Sigmoid colon (tissue), 7 donors: ENCODE measurements around the gene ARL4D. TPM values are rescaled to one million over a fixed set of nuclear protein-coding genes. Genes with fewer than 3 reads are reported as not detected.

ENCODE experiments used
- DNase-seq: peaks from one replicate; pipeline ENCODE4 v3.0.0-alpha.2; 2019
- H3K27ac ChIP-seq, 4 donors: fragments of 200-600 bp; sonication (generic); one replicate each; pipeline ENCODE4 v1.5.1; 2016 to 2019; ENCODE audit warnings: mild to moderate bottlenecking in 1 of 4
- H3K27me3 ChIP-seq, 3 donors: fragments of 200-600 bp; sonication (generic); one replicate each; pipeline ENCODE4 v1.5.1; 2019; ENCODE audit warnings: mild to moderate bottlenecking in 1 of 3
- H3K36me3 ChIP-seq, 4 donors: fragments of 200-600 bp; sonication (generic); one replicate each; pipeline ENCODE4 v1.5.1; 2016 to 2019
- H3K4me1 ChIP-seq, 4 donors: fragments of 200-600 bp; sonication (generic); one replicate each; pipeline ENCODE4 v1.5.1; 2017 to 2019
- H3K4me3 ChIP-seq, 4 donors: fragments of 200-600 bp; sonication (generic); one replicate each; pipeline ENCODE4 v1.5.1; 2017 to 2019; ENCODE audit warnings: mild to moderate bottlenecking in 2 of 4, moderate library complexity in 1 of 4
- H3K9me3 ChIP-seq, 4 donors: fragments of 200-600 bp in 3 of 4; sonication (generic) in 3 of 4; one replicate each; pipeline versions ENCODE4 v1.5.1 to v1.6.1; 2013 to 2019
- EP300 ChIP-seq, 4 donors: sonication (generic); formaldehyde crosslinking; IDR thresholded peaks; one replicate each; pipeline ENCODE4 v1.6.1; 2017; ENCODE audit warnings: antibody characterized with exemption in 4 of 4
- POLR2A ChIP-seq, 2 donors: fragments of 450-650 bp; IDR thresholded peaks; one replicate each; pipeline ENCODE4 v1.6.1; 2016; ENCODE audit warnings: antibody characterized with exemption in 2 of 2, mild to moderate bottlenecking in 2 of 2, moderate library complexity in 2 of 2
- POLR2AphosphoS5 ChIP-seq, 4 donors: sonication (generic); formaldehyde crosslinking; IDR thresholded peaks; one replicate each; pipeline ENCODE4 v1.6.1; 2017; ENCODE audit warnings: antibody characterized with exemption in 4 of 4
- WGBS, 2 donors: extraction: QIAGEN DNeasy Blood & Tissue Kit; methylation state at CpG; one replicate each; pipeline ENCODE4 v1.1.7; 2013; 5-methylcytosine and 5-hydroxymethylcytosine counted together
- intact Hi-C: fragments of 100-400 bp; cut with DNase I; formaldehyde crosslinking; loops from one replicate; pipeline ENCODE4 v1.15.1; 2023
- polyA plus RNA-seq, 3 donors: library from polyadenylated mRNA; stranded (reverse); fragments of 200-250 nt; gene quantifications; one replicate each; pipeline ENCODE4 v1.2.3, GENCODE V29; 2013
- total RNA-seq, 4 donors: library from RNA; depleted of rRNA; stranded (reverse); fragments of >200 nt; gene quantifications; one replicate each; pipeline ENCODE4 v1.1.0, GENCODE V29; 2016
- TF ChIP-seq, protein P1 (sequence below), 4 experiments: fragments of 450-650 bp in 3 of 4; fragments of 200-600 bp in 1 of 4; IDR thresholded peaks; one replicate each; pipeline ENCODE4 v1.5.1; 2016 to 2019; ENCODE audit warnings: antibody characterized with exemption in 4 of 4, mild to moderate bottlenecking in 3 of 4, moderate library complexity in 2 of 4
- donor health status: healthy with polysubstance abuse.
- donor health status: Bipolar disorder and iron deficiency.
- donor health status: healthy.

The ARL4D gene
- total and polyA plus RNA-seq, 7 donors: 1.4 to 52.1 (median 18.6) TPM

GRCh38 chr17:43356999-43357398 lies 41.8 kb upstream of the ARL4D start:
- TF ChIP-seq POLR2AphosphoS5 (IDR thresholded peaks at IDR 0.05) (no peak), POLR2A (IDR thresholded peaks at IDR 0.05) (no peak), EP300 (IDR thresholded peaks at IDR 0.05) (no peak)
- TF ChIP-seq, protein P1, sequence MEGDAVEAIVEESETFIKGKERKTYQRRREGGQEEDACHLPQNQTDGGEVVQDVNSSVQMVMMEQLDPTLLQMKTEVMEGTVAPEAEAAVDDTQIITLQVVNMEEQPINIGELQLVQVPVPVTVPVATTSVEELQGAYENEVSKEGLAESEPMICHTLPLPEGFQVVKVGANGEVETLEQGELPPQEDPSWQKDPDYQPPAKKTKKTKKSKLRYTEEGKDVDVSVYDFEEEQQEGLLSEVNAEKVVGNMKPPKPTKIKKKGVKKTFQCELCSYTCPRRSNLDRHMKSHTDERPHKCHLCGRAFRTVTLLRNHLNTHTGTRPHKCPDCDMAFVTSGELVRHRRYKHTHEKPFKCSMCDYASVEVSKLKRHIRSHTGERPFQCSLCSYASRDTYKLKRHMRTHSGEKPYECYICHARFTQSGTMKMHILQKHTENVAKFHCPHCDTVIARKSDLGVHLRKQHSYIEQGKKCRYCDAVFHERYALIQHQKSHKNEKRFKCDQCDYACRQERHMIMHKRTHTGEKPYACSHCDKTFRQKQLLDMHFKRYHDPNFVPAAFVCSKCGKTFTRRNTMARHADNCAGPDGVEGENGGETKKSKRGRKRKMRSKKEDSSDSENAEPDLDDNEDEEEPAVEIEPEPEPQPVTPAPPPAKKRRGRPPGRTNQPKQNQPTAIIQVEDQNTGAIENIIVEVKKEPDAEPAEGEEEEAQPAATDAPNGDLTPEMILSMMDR (IDR thresholded peaks at IDR 0.05): no peak
- no peaks in the 10 kb centered on the region for H3K36me3 ChIP-seq
- peaks cover 0 to 12% (median 10%) of the 10 kb centered on the region in 4 donors for H3K4me1 ChIP-seq
- intact Hi-C loops: no loop called here
- DNase-seq: no peak
- H3K27me3 ChIP-seq: no peaks in the 10 kb centered on the region
- no peaks in the 10 kb centered on the region for H3K9me3 ChIP-seq
- 89 to 91% methylated on average over 4 of the region's 4 CpGs for WGBS, 2 donors
- no peak overlapping the region for H3K4me3 ChIP-seq
- no peak overlapping the region for H3K27ac ChIP-seq

- intact Hi-C loops: loop anchor here (2.0 kb wide), 1 partner anchor 29 kb away; no protein-coding TSS in a partner anchor
- no peak for DNase-seq
- Histone ChIP-seq H3K9me3 (no peaks in the 10 kb centered on the region), H3K4me3 (peak overlapping the region; percentile 55 to 67 (median 58)), H3K4me1 (peaks cover 0 to 18% (median 15%) of the 10 kb centered on the region in 4 donors), H3K27ac (peak overlapping the region; percentile 90 to 95 (median 92)), H3K27me3 (no peaks in the 10 kb centered on the region), H3K36me3 (no peaks in the 10 kb centered on the region)
- WGBS, 2 donors: 70 to 82% methylated on average over 17 of the region's 17 CpGs
- TF ChIP-seq POLR2A (IDR thresholded peaks at IDR 0.05) (no peak), EP300 (IDR thresholded peaks at IDR 0.05) (no peak), POLR2AphosphoS5 (IDR thresholded peaks at IDR 0.05) (no peak)
These were observed 39.2 kb upstream of the ARL4D start for GRCh38 chr17:43359469-43360110.

GRCh38 chr17:43360376-43360738 lies 38.4 kb upstream of the ARL4D start:
- peak overlapping the region; percentile 90 to 95 (median 92) for H3K27ac ChIP-seq
- H3K9me3 ChIP-seq: no peaks in the 10 kb centered on the region
- intact Hi-C loops: loop anchor here (2.0 kb wide), 1 partner anchor 28 kb away; no protein-coding TSS in a partner anchor
- WGBS, 2 donors: 21 to 50% methylated on average over 18 of the region's 18 CpGs
- H3K36me3 ChIP-seq: no peaks in the 10 kb centered on the region
- TF ChIP-seq, protein P1 (IDR thresholded peaks at IDR 0.05): no peak
- TF ChIP-seq POLR2A (IDR thresholded peaks at IDR 0.05) (peak in 1 of 2 donors; percentile 75), POLR2AphosphoS5 (IDR thresholded peaks at IDR 0.05) (peak in 2 of 4 donors; percentile 71 to 87), EP300 (IDR thresholded peaks at IDR 0.05) (peak; percentile 82 to 90 (median 86))
- peak overlapping the region; percentile 55 to 67 (median 58) for H3K4me3 ChIP-seq
- no peaks in the 10 kb centered on the region for H3K27me3 ChIP-seq
- peak; percentile 88 for DNase-seq
- peaks cover 0 to 18% (median 15%) of the 10 kb centered on the region in 4 donors for H3K4me1 ChIP-seq

- Histone ChIP-seq H3K4me3 (peak overlapping the region; percentile 55 to 67 (median 58)), H3K27ac (peak overlapping the region; percentile 90 to 95 (median 92)), H3K27me3 (no peaks in the 10 kb centered on the region), H3K9me3 (no peaks in the 10 kb centered on the region), H3K4me1 (peaks cover 0 to 18% (median 15%) of the 10 kb centered on the region in 4 donors), H3K36me3 (no peaks in the 10 kb centered on the region)
- TF ChIP-seq POLR2A (IDR thresholded peaks at IDR 0.05) (peak; percentile 100), POLR2AphosphoS5 (IDR thresholded peaks at IDR 0.05) (peak; percentile 96 to 100 (median 100)), EP300 (IDR thresholded peaks at IDR 0.05) (peak in 3 of 4 donors; percentile 45 to 74 (median 53))
- TF ChIP-seq, protein P1 (IDR thresholded peaks at IDR 0.05): no peak
- intact Hi-C loops: loop anchor here (2.0 kb wide), 1 partner anchor 28 kb away; no protein-coding TSS in a partner anchor
- WGBS, 2 donors: 0% methylated on average over 56 of the region's 56 CpGs
- peak; percentile 98 for DNase-seq
These were observed 37.9 kb upstream of the ARL4D start for GRCh38 chr17:43360739-43361505.
